Smooth muscle cell of the brain vasculature (primary cell): Measurements from ENCODE around the gene IRF2BP1.

Experiments
- DNase-seq: peaks from one replicate; pipeline ENCODE4 v3.0.0-alpha.2; 2012; ENCODE audit warnings: low read depth, low spot score

The IRF2BP1 gene

GRCh38 chr19:45863335-45863839 is 22.6 kb downstream of the IRF2BP1 start:
- no peak for DNase-seq

DNA sequence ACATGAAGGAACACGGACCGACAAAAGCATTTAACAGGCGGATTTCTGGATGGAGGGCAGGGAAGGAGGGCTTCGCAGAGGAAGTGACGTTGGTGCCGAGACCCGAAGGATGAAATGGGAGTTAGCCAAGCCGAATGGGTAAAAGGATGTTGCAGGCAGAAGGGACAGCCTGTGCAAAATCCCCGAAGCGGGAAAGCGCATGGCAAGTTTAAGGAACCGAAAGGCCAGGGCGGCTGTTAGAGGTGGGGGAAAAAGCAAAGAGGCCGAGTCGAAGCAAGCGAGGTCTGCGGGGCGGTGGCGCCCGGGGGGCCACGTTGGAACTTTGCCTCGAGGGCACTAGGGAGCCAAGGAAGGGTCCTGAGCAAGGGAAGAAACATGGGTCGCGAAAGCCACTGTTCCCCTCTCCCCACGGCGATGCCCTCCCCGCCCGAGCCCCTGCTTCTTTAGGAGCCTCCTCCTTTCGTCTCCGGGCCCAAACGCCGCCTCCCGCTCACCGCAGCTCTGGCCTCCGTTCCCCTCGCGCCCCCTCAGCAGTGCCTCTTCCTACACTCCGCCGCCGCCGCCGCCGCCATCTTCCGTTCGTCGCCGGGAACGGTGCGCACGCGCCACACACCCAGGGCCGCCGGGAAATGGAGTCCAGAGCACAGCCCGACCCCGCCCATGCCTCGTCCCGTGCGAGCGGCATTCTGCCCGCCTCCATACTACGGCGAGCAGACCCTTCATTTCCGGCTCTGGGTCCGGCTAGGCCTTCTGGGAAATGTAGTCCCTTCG is 23.2 kb downstream of the IRF2BP1 start, which contains the start of gene SYMPK:
SYMPK (minus strand) TSS at position 584 of the 771 bp plus-strand sequence. CDS start 8,652 bp downstream, outside the sequence.
- DNase-seq, result peak; percentile 94

GRCh38 chr19:45862271-45862563 is 23.7 kb downstream of the IRF2BP1 start:
- DNase-seq, result no peak

GRCh38 chr19:45860359-45861259 is 25.3 kb downstream of the IRF2BP1 start:
- no peak for DNase-seq

- no peak for DNase-seq
Measured at GRCh38 chr19:45854167-45854778, 31.7 kb downstream of the IRF2BP1 start.

DNA sequence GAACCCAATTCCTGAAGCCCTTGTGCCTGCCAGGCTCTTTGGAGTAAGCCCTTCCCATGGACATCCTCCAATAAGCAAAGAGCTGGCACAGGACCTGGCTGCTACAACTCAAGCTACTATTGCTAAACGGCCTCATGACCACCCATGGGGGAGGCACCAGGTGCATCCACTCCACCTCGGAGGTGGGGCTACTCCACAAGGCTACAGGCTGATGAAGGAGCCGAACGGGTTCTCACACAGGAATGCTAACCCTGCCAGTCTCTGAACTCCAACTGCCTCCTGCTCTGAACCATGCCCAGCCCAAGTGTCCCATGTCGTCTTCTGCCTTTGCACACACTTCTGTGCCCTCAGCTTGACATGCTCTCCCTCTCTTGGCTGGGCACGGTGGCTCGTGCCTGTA is 33.0 kb downstream of the IRF2BP1 start:
- DNase-seq, result no peak

DNA sequence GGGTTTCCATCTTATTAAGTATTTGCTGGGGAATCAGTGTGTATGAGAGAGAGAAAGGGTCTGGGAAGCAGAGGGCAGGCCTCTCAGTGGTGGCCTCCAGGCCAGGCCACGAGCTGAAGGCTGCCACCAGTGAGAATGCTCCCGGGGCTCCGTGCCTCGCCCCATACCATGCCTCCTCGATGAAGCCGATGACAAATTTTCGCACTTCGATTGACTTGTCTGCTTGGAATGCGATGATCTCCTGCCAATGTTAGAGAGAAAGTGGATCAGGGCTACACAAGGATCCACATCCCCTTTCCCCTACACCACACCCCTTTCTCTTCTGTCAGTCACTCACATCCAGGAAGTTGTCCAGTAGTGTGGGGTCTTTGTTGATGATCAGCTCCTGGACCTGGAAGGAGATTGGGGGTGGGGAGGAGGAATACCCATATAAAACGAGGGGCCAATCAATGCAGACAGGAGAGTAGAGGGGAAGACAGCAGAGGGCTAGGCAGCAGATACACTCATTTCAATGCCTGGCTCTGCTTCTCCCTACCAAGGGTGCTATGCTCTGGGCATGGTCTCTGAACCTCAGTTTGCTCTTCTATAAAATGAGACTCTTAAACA is 33.7 kb downstream of the IRF2BP1 start:
- no peak for DNase-seq

DNA sequence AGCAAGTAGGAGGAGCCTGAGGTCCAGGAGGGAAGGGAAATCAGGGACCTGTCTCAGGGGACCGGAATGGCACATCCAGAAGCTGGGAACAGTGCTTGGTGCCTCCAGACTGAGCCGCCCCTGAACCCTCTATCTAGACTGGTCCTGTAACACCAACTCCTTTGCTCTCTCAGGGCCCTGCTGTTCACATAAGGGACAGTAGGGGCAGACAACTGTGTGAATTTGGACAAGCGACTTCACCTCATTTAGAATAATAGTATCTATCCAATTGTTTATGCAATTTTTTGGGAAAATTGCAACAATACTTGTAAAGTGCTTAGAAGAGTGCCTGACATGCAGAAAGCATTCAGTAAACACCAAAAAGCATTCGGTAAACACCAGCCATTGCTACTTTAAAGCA is 37.0 kb downstream of the IRF2BP1 start:
- DNase-seq, result no peak

DNA sequence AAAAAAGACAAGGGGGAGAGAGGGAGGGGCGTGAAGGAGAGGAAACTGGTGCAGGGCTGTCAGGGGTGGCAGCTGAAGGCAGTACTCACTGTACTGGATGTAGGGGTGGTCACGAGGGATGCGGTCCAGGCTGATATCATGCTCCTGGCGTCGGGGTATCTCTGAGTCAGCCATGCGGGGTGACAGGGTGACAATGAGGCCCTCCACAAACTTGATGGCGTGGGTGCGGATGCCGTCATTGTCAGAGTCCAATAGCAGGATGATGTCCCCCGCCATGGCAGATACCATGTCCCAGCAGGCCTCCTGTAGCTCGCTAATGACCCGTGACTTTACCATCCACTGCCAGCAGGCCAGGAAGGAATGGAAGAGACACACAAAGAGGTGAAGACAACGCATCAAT is 38.3 kb downstream of the IRF2BP1 start:
- no peak for DNase-seq

DNA sequence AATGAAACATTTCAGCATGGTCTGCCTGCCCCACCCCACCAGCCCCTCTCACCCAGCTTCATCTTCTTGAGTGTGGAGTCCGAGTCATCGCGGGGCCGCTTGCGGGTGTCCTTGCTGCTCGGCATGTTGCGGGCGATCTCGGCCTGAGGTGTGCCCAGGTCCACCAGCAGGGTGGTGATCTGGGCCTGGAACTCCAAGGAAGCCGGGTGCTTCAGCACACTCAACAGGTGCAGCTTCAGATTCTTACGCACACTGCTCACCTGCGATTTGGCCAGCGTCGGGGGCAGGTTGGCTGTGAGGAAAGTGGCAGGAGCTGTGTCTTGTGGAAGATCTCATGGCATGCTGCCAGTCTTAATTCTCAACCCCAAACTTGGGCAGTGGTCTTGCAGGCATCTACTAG is 43.7 kb downstream of the IRF2BP1 start:
- DNase-seq, result no peak

- DNase-seq, result no peak
Measured at GRCh38 chr19:45834970-45835369, 51.0 kb downstream of the IRF2BP1 start.
